ENCODE results near the gene CPSF4.

CPSF4 gene

GRCh38 chr7:99437946-99438572 is 684 bp upstream of the CPSF4 start:
- POLR2A ChIA-PET (ENCODE audit: low non-redundant PET), result interaction anchor here (0.9 kb wide), 1 partner anchor 15 kb away, joined by 6 read pairs; no protein-coding TSS in a partner anchor
- DNase-seq (ENCODE audit: low spot score), result no peak
- no peak for TF ChIP-seq CTCF (conservative IDR thresholded peaks at IDR 0.05; ENCODE audit: low read depth)
- H3K27ac ChIP-seq, result peak overlapping the region; percentile 89
- CTCF ChIA-PET, result no interaction called here

- no peak for TF ChIP-seq CTCF (conservative IDR thresholded peaks at IDR 0.05; ENCODE audit: low read depth)
- H3K27ac ChIP-seq, result peak overlapping the region; percentile 89
- POLR2A ChIA-PET (ENCODE audit: low non-redundant PET), result no interaction called here
- CTCF ChIA-PET, result no interaction called here
- DNase-seq (ENCODE audit: low spot score), result no peak
These were observed 1.5 kb downstream of the CPSF4 start for GRCh38 chr7:99440195-99440594.

GRCh38 chr7:99446096-99446495 is 7.4 kb downstream of the CPSF4 start:
- POLR2A ChIA-PET (ENCODE audit: low non-redundant PET), result no interaction called here

GRCh38 chr7:99447943-99448342 is 9.2 kb downstream of the CPSF4 start:
- DNase-seq (ENCODE audit: low spot score), result no peak
- POLR2A ChIA-PET (ENCODE audit: low non-redundant PET), result interaction anchor here (0.6 kb wide), 1 partner anchor 13 kb away, joined by 3 read pairs; no protein-coding TSS in a partner anchor
- CTCF ChIA-PET, result interaction anchor here (0.6 kb wide), 2 partner anchors 9 to 23 kb away, joined by 3 to 4 read pairs; no protein-coding TSS in a partner anchor
- H3K27ac ChIP-seq, result no peak overlapping the region
- no peak; the same call in 1 of the 2 replicates for TF ChIP-seq CTCF (conservative IDR thresholded peaks at IDR 0.05; ENCODE audit: low read depth)

More at GRCh38 chr7:99446096-99446495, 7.4 kb downstream of the CPSF4 start:
- CTCF ChIA-PET, result interaction anchor here (0.6 kb wide), 2 partner anchors 12 to 13 kb away, joined by 3 to 4 read pairs; no protein-coding TSS in a partner anchor
- TF ChIP-seq CTCF (conservative IDR thresholded peaks at IDR 0.05; ENCODE audit: low read depth), result no peak
- DNase-seq (ENCODE audit: low spot score), result no peak
- H3K27ac ChIP-seq, result no peak overlapping the region

- TF ChIP-seq CTCF (conservative IDR thresholded peaks at IDR 0.05; ENCODE audit: low read depth), result no peak
- POLR2A ChIA-PET (ENCODE audit: low non-redundant PET), result no interaction called here
- H3K27ac ChIP-seq, result peak overlapping the region; percentile 17; the same call in 1 of the 2 replicates
- DNase-seq (ENCODE audit: low spot score), result no peak
- CTCF ChIA-PET, result interaction anchor here (0.6 kb wide), 1 partner anchor 121 kb away, joined by 3 read pairs; no protein-coding TSS in a partner anchor
These were observed 10.1 kb downstream of the CPSF4 start for GRCh38 chr7:99448855-99449254.

GRCh38 chr7:99449326-99449725 is 10.6 kb downstream of the CPSF4 start:
- CTCF ChIA-PET, result no interaction called here

More at GRCh38 chr7:99449326-99449725, 10.6 kb downstream of the CPSF4 start:
- POLR2A ChIA-PET (ENCODE audit: low non-redundant PET), result no interaction called here
- no peak for DNase-seq (ENCODE audit: low spot score)
- H3K27ac ChIP-seq, result peak overlapping the region; percentile 17
- no peak for TF ChIP-seq CTCF (conservative IDR thresholded peaks at IDR 0.05; ENCODE audit: low read depth)

Data from RWPE1 (cell line).